Stimulated activated CD8-positive, alpha-beta memory T cell treated with anti-CD3 and anti-CD28 coated beads, Interleukin-2, amount 100 ng/mL, for 48 hours (primary cell): ENCODE results near the gene C8G.

Source experiments
- DNase-seq, 2 donors: peaks; one replicate each; pipeline ENCODE4 v3.0.0-alpha.2; 2020; ENCODE audit warnings: low read depth in 2 of 2

C8G gene

DNA sequence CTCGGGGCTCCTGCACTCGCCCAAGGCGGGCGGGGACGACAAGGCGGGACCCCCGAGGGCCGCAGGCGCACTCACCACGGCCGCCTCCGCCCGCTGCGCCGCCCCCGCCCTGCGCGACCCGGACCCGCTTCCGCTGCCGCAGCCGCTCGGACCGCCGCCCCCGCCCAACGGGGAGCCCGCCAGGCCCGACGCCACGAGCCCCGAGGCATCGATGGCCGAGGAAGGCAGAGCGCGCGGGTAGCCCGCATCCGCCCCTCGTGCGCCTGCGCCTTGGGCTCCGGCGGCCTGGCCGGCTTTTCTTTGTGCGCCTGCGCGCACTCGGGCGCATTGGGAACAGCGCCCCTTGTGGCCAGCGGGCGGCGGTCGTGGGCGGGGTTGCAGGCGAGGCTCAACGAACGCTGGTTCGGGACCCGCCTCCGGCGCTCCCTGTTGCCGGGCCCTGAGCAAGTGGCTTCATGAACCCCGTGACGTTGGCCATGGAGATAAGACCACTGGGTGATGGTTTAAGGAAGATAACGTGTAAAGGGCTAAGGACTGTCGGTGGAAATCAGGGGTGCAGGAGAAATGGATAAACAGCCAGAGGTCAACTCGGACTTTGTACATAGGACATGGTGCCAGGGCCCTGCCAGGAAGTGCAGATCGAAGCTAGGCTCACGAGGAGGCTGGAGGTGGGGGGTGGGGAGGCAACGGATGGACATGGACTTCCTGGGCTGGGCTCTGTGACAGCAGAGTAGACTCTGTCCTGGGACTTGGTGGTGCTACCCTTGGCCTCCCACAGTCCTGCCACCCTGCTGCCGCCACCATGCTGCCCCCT, at the start of gene C8G, which contains the start of gene FBXW5:
C8G (plus strand) TSS at position 725 of the 814 bp plus-strand sequence; CDS start at position 803, 78 bp downstream.
FBXW5 (minus strand) TSS at position 220 of the 814 bp plus-strand sequence. CDS start 655 bp downstream, outside the sequence.
- peak; percentile 91 to 95 for DNase-seq

- no peak for DNase-seq
Measured at GRCh38 chr9:136896027-136896426, 49.0 kb upstream of the C8G start.

GRCh38 chr9:136898483-136899100, 46.5 kb upstream of the C8G start:
- no peak for DNase-seq

DNA sequence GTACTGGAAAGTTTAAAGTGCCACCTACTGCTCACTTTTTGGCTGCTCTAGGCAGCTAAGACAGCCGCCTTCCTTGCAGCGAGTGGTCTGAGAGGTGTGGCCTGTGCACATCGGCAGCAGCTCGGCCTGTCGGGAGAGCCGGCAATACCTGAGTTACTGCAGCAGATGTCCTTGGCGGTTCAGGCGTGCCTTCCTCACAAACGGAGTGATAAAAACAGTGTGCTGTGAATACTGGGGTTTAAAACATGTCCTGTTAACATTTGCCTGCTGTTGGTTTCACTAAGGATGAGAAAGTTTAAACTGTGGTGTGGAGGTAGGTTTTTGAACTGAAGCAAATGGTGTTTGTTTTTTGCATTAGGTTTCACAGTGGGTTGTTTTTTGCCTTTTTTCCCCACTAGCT, 45.8 kb upstream of the C8G start:
- no peak for DNase-seq

DNA sequence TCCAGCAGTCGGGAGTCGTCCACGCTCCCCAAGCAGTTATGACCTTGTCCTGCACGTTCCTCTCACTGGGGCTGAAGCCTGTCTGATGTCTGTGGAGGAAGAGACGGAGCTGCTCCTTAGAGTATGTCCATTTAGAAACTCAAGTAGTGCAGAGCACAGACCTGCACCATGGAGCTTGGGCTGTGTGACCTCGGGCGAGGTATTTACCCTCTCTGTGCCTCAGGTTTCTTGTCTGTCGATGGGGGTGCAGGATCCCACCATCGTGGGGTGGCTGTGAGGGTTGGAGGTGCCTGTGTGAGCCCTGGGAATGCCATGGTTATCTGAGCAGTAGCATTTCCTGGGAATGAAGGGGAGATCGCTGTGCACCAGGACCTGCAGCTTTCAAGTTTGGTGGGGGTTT, 44.5 kb upstream of the C8G start:
- no peak for DNase-seq

DNA sequence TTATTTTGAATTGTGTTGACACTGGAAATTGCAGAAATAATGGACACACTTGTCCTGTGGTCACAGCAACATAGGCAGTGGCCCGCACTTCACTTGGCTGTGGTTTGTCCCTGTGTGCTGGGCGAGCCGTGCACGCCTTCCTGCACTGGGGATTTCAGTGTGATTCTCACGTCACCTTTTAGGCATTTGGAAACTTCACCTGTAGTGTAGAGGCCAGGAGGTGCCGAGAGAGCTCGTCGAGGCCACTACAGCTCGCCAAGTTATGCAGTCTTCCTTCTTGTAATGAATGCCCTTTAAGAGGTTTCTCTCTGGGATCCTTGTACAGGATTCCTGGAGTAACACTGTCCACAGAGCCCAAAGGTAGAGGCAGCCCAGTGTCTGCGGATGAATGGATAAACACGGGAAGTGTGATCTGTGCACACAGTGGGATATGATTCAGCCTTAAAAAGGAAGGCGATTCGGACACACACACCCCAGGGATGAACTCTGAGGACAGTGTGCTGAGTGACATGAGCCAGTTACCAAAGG, 44.0 kb upstream of the C8G start:
- DNase-seq: no peak

DNA sequence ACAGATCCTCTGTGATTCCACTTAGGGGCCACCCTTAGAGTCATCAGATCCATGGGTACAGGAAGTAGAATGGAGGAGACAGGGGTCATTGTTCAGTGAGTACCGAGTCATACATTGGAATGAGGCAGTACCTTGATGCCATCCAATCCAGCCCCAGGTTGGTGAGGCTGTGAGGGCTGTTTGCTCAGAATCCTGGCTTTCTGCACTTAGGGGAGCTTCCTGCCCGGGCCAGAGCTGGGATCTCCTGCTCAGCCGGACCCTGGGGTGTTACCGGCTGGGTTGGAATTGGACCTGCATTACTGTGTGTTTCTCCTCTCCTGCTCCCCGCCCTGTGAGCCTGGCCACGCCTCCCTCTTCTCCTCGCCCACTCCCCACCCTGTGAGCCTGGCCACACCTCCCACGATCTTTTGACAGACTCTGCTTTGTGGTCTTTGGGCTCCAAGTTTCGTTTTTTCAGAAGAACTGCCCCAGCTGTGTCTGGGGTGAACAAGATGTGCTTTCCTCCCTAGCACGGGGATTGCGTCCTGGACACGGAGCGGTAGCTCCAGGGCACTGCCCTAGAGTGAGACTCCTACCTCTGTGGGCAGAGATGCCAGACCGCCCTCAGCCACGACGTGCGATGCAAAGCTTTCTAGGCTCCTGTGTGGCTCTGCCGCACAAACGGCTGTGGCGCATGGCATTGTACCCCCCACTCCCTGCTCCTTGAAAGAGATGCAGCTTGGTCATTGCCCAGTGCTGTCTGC, 43.4 kb upstream of the C8G start:
- DNase-seq: peak; percentile 66 to 68

DNA sequence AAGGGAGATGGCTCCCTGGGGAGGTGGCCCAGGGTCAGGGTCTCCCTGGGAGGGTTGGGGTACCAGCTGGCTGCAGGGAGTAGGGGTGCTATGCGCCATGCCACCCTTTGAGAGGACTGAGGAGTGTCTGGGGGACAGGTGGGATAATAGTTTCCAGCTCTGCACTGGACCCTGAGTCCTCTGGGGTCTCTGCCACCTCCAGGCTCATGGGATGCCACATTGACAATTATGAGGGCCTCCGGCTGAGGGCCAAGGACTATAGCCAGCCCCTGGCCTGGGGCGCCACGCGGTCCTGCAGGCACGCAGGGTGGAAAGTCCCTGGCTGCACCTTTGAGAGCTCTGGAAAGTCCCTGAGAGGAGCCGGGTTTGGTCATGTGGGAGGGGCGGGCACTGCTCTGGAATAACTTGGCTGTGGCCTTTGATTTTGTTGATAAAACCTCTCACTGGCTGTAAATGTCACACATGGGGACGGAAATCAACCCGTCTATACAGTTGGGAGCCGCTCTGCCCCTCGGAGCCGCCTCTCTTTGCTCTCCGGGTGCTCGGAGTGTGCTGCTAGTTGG, 42.7 kb upstream of the C8G start:
- peak; percentile 75 to 77 for DNase-seq

DNA sequence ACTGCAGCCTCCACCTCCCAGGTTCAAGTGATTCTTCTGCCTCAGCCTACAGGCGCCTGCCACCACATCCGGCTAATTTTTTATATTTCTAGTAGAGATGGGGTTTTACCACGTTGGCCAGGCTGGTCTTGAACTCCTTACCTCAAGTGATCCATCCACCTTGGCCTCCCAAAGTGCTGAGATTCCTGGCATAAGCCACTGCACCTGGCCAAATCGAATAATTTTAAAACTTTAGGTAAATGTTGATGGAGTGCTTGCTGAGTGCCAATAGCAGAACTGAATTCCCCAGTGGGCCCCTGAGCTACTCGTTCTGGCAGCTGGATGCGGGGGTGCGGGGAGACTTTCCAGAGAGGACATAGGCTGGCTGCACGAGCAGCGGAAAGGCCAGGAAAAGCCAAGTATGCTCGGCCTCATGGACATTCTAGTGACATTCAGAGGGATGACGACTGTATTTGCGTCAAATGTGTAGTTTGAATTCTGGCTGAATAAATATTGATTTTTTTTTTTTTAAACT, 41.9 kb upstream of the C8G start:
- DNase-seq: no peak

DNA sequence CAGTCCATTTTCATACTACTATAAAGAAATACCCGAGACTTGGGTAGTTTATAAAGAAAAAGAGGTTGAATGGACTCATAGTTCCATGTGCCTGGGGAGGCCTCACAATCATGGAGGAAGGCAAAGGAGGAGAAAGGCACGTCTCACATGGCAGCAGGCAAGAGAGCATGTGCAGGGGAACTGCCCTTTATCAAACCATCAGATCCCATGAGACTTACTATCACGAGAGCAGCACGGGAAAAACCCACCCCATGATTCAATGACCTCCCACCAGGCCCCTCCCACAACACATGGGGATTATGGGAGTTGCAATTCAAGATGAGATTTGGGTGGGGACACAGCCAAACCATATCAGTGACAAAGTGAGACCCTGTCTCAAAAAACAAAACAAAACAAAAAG, 38.8 kb upstream of the C8G start:
- no peak for DNase-seq

DNA sequence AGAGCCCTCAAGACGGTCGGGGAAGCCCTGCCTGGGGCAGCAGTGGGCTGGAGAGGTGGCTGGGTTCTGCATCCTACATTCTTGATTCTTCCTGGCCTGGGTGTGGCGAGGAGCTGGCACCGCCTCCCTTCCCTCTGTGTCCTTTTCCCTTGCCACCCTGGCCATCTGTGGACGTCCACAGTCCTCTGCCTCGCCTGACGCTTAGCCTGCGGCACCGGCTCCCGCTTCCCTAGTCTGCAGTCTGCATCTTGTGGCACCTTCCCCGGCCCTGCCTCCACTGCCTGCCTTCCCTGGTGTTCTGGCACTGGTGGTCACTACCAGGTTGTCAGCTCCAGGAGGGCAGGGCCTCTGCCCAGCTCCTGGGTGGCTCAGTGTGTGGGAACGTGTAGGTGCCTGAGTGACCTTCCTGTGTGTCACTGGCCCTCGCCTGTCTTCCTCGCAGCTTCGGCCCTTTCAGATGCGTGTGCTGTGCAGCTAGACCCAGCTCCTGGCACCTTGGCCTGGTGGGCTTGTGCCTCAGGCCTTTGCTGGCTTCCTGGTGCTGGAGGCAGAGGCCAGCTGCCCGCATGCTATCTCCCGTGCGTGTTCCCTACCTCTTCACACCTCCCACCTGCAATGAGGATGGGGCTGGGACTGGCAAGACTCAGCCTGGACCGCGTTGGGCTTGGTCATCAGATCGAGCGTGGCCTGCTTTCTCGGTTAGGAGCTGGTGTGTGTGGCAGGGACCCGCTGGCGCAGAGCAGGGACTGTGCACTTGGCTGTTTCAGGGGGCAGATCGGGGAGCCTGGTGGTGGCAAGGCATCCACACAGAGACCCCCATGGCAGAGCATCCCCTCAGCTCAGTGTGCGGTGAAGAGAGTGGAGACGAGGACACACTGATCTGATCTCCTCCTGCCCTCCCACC, 37.8 kb upstream of the C8G start:
- no peak for DNase-seq

DNA sequence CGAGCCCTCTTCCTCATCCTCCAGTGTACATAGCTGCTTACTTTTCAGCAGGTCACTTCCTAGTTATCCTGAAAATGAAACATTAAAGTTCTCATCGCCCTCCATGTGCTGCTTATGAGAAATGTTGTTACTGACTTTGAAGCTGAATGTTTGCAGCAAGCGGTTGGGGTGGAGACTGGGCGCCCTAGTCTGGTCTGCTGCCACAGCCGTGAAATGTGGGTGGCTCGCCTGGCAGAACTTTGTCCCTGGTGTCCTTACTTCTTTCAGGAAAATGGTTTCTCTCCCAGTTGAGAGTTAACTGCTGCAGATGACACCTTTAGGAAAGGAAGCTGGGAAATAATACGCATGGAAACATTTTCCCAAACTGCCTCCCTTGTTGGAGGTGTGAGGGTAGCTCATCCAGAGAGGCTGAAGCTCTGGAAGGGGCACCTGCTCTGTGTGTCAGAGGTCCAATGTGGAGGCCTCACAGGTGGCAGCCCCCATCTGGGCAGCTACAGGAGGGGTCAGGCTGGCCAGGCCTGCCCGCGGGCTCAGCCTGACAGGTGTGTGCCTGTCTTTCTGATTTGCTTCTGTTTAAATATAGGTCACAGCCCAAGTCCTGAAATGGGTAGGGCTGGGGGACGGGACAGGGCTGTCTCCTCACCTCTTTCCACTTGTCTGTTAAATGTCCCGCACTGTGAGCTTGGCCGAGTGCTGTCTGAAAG, 34.7 kb upstream of the C8G start:
- no peak for DNase-seq

GRCh38 chr9:136910901-136911245, 34.2 kb upstream of the C8G start:
- DNase-seq: no peak

DNA sequence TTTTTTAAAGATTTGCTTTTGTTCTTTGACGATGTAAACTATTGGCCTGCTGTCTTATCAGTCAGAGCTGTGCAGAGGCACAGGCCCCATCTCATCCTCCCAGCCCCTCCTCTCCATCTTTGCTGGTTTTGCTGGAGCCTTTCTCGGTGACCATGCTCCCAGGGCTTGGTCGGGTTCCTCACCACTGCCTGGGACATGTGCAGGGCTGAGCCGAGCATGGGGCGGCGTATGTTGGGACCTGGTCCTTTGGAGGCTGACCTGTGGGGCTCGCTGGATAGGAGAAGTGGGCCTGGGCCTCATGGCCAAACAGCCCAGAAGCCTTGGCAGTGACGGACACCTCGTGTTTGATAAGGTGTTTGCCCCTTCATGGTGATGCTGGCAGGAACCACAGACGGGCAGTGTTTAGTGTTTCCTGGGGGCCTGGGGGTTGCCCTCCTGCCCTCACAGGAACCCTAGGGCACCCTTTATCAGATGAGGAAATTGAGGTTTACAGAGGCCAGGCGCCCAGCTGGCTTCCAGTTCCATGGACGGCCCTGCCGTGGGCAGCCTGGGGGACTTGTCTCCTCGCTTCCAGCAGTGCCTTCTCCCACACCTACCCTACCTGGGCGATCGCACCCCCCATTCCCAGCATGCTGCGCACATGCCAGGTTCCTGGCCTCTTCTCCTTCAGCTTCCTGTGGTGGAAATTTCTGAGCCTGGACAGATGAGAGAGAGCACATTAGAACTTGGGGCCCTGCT, 31.2 kb upstream of the C8G start:
- DNase-seq: no peak

- DNase-seq: no peak
Measured at GRCh38 chr9:136915632-136916329, 29.3 kb upstream of the C8G start.

GRCh38 chr9:136916330-136917184, 28.5 kb upstream of the C8G start:
- no peak for DNase-seq

- no peak for DNase-seq
Measured at GRCh38 chr9:136917902-136918301, 27.1 kb upstream of the C8G start.

- DNase-seq: no peak
Measured at GRCh38 chr9:136920069-136920468, 25.0 kb upstream of the C8G start.
